Endothelial cell (in vitro differentiated cells): ENCODE data around the gene AKAP6. TPM values are rescaled to one million over a fixed set of nuclear protein-coding genes. Genes with fewer than 3 reads are reported as not detected.
"Not testable (repeated sequence)": the region's sequence is repeated elsewhere in the genome, so short reads cannot be mapped to it uniquely, and the experiment has no call there.

ENCODE experiments used
- DNase-seq: peaks from one replicate; pipeline ENCODE4 v3.0.0; 2021; ENCODE audit warnings: low spot score
- H3K27ac Mint-ChIP-seq: one replicate; pipeline ENCODE4 v1.8.0; 2021; ENCODE audit warnings: mixed read lengths, inconsistent platforms; ENCODE audit not compliant: unreplicated experiment
- H3K27me3 Mint-ChIP-seq: one replicate; pipeline ENCODE4 v1.8.0; 2021; ENCODE audit warnings: mild to moderate bottlenecking, moderate library complexity, mixed read lengths, inconsistent platforms; ENCODE audit not compliant: unreplicated experiment
- H3K36me3 Mint-ChIP-seq: one replicate; pipeline ENCODE4 v1.8.0; 2021; ENCODE audit warnings: mild to moderate bottlenecking, low read depth, mixed read lengths, inconsistent platforms; ENCODE audit not compliant: unreplicated experiment
- H3K4me1 Mint-ChIP-seq: one replicate; pipeline ENCODE4 v1.8.0; 2021; ENCODE audit warnings: mild to moderate bottlenecking, mixed read lengths, inconsistent platforms; ENCODE audit not compliant: unreplicated experiment
- H3K4me3 Mint-ChIP-seq: one replicate; pipeline ENCODE4 v1.8.0; 2021; ENCODE audit warnings: mild to moderate bottlenecking, mixed read lengths, inconsistent platforms; ENCODE audit not compliant: unreplicated experiment
- H3K9me3 Mint-ChIP-seq: one replicate; pipeline ENCODE4 v1.8.0; 2021; ENCODE audit warnings: mixed read lengths, inconsistent platforms; ENCODE audit not compliant: unreplicated experiment
- CTCF ChIP-seq: fragments of 200-600 bp; sonication (generic); IDR thresholded peaks from one replicate; pipeline ENCODE4 v1.5.0; 2021; ENCODE audit warnings: antibody characterized with exemption; ENCODE audit not compliant: unreplicated experiment
- total RNA-seq: library from RNA; stranded (reverse); fragmentation: NEBNext Ultra II Directional; extraction: Animal tissue kit (Norgen Biotek cat#: 25700); gene quantifications from one replicate; pipeline ENCODE4 v1.2.1, GENCODE V29; 2021; ENCODE audit not compliant: unreplicated experiment

AKAP6 gene
- total RNA-seq, 1 donor from 2014 or later = 4.4 TPM

- Mint-ChIP-seq H3K27me3 (no peaks in the 10 kb centered on the region), H3K4me1 (peaks cover 3% of the 10 kb centered on the region), H3K4me3 (no peak overlapping the region), H3K36me3 (no peaks in the 10 kb centered on the region), H3K27ac (no peak overlapping the region), H3K9me3 (no peaks in the 10 kb centered on the region)
- TF ChIP-seq CTCF = no peak
- DNase-seq = no peak
Measured at GRCh38 chr14:32774214-32774613, 445.1 kb downstream of the AKAP6 start.

- H3K4me1 Mint-ChIP-seq = no peaks in the 10 kb centered on the region
- H3K27ac Mint-ChIP-seq = no peak overlapping the region
- no peaks in the 10 kb centered on the region for H3K9me3 Mint-ChIP-seq
- no peak for DNase-seq
- H3K27me3 Mint-ChIP-seq = no peaks in the 10 kb centered on the region
- no peaks in the 10 kb centered on the region for H3K36me3 Mint-ChIP-seq
- H3K4me3 Mint-ChIP-seq = no peak overlapping the region
- no peak for TF ChIP-seq CTCF
Measured at GRCh38 chr14:32779840-32780239, 450.7 kb downstream of the AKAP6 start.

GRCh38 chr14:32784405-32784804 lies 455.3 kb downstream of the AKAP6 start:
- H3K27ac Mint-ChIP-seq = no peak overlapping the region
- H3K36me3 Mint-ChIP-seq = no peaks in the 10 kb centered on the region
- H3K9me3 Mint-ChIP-seq = no peaks in the 10 kb centered on the region
- no peak for DNase-seq
- H3K4me3 Mint-ChIP-seq = no peak overlapping the region
- H3K27me3 Mint-ChIP-seq = no peaks in the 10 kb centered on the region
- no peaks in the 10 kb centered on the region for H3K4me1 Mint-ChIP-seq
- no peak for TF ChIP-seq CTCF

- no peak overlapping the region for H3K27ac Mint-ChIP-seq
- no peak overlapping the region for H3K4me3 Mint-ChIP-seq
- H3K27me3 Mint-ChIP-seq = peaks cover 1% of the 10 kb centered on the region
- no peak for DNase-seq
- no peaks in the 10 kb centered on the region for H3K36me3 Mint-ChIP-seq
- no peak for TF ChIP-seq CTCF
- no peaks in the 10 kb centered on the region for H3K9me3 Mint-ChIP-seq
- no peaks in the 10 kb centered on the region for H3K4me1 Mint-ChIP-seq
Measured at GRCh38 chr14:32785585-32785984, 456.5 kb downstream of the AKAP6 start.

GRCh38 chr14:32786886-32787285 lies 457.8 kb downstream of the AKAP6 start:
- no peak overlapping the region for H3K27ac Mint-ChIP-seq
- H3K27me3 Mint-ChIP-seq = peaks cover 1% of the 10 kb centered on the region
- H3K36me3 Mint-ChIP-seq = no peaks in the 10 kb centered on the region
- no peak overlapping the region for H3K4me3 Mint-ChIP-seq
- DNase-seq = no peak
- H3K4me1 Mint-ChIP-seq = no peaks in the 10 kb centered on the region
- no peaks in the 10 kb centered on the region for H3K9me3 Mint-ChIP-seq
- no peak for TF ChIP-seq CTCF

- not testable (repeated sequence) for H3K27me3 Mint-ChIP-seq, H3K4me1 Mint-ChIP-seq, H3K9me3 Mint-ChIP-seq, DNase-seq, H3K27ac Mint-ChIP-seq, H3K36me3 Mint-ChIP-seq, H3K4me3 Mint-ChIP-seq
Measured at GRCh38 chr14:32793033-32793432, 463.9 kb downstream of the AKAP6 start.
